Muscle of leg (tissue), 11 donors: Measurements from ENCODE around the gene ITGA3. TPM values are rescaled to one million over a fixed set of nuclear protein-coding genes. Genes with fewer than 3 reads are reported as not detected.
A peak's percentile ranks its signal among the peaks of the same experiment; 100 is the strongest.

Experiments used
- DNase-seq: peaks from one replicate; pipeline ENCODE4 v3.0.0; 2013
- H3K27ac ChIP-seq: one replicate; pipeline ENCODE4 v1.5.1; 2013; ENCODE audit warnings: mild to moderate bottlenecking, low read length, control low read depth
- H3K27me3 ChIP-seq: one replicate; pipeline ENCODE4 v1.6.1; 2013; ENCODE audit warnings: low read length; ENCODE audit not compliant: control insufficient read depth, insufficient read depth
- H3K36me3 ChIP-seq: one replicate; pipeline ENCODE4 v1.6.1; 2013; ENCODE audit warnings: low read length; ENCODE audit not compliant: control insufficient read depth, insufficient read depth
- H3K4me1 ChIP-seq: one replicate; pipeline ENCODE4 v1.6.1; 2013; ENCODE audit warnings: low read length; ENCODE audit not compliant: control insufficient read depth, insufficient read depth
- H3K4me3 ChIP-seq: one replicate; pipeline ENCODE4 v1.5.1; 2013; ENCODE audit warnings: low read length, control low read depth
- H3K9me3 ChIP-seq: replicated peaks from 2 replicates; pipeline ENCODE4 v1.6.1; 2013; ENCODE audit warnings: low read depth, low read length; ENCODE audit not compliant: control insufficient read depth
- WGBS: methylation state at CpG from one replicate; pipeline ENCODE4 v1.1.5; 2013; ENCODE audit warnings: missing lambda C conversion rate; ENCODE audit not compliant: insufficient coverage; 5-methylcytosine and 5-hydroxymethylcytosine counted together
- polyA plus RNA-seq, 8 donors: library from polyadenylated mRNA; unstranded; fragments of 120-200 nt; gene quantifications; one replicate each; pipeline versions ENCODE4 v1.2.1 to v1.2.3, GENCODE V29; 2013; ENCODE audit warnings: inconsistent platforms in 1 of 8, low replicate concordance in 1 of 8; ENCODE audit not compliant: insufficient read length in 8 of 8, insufficient read depth in 1 of 8
- total RNA-seq: library from RNA; stranded (reverse); fragments of 120-200 nt; gene quantifications from one replicate; pipeline ENCODE4 v1.2.4, GENCODE V29; 2013

ITGA3 gene
- total and polyA plus RNA-seq, 9 donors, result 14.8 to 31.8 (median 24.8) TPM

DNA sequence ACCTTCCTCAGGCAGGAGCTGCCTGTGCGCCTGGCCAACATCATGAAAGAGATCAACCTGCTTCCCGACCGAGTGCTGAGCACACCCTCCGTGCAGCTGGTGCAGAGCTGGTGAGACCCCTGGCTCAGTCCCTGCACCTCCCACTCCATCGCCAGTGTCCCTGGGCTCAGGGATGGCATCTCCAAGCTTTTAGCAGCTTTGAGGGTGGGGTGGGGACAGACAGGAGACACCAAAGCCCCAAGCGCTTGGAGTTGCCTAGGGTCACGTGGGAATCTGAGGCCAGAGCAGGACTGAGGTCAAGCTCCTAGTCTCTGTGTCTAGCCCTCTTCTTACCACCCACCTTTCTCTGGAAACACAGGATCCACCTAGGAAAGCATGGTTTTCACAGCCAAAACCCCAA, 41.5 kb downstream of the ITGA3 start:
- H3K4me3 ChIP-seq, result no peak overlapping the region
- no peak for DNase-seq
- no peaks in the 10 kb centered on the region for H3K9me3 ChIP-seq
- H3K4me1 ChIP-seq, result peaks cover 51% of the 10 kb centered on the region
- no peak overlapping the region for H3K27ac ChIP-seq
- H3K36me3 ChIP-seq, result peaks cover 30% of the 10 kb centered on the region
- H3K27me3 ChIP-seq, result no peaks in the 10 kb centered on the region
- WGBS, result 85% methylated on average over 3 of the region's 7 CpGs

DNA sequence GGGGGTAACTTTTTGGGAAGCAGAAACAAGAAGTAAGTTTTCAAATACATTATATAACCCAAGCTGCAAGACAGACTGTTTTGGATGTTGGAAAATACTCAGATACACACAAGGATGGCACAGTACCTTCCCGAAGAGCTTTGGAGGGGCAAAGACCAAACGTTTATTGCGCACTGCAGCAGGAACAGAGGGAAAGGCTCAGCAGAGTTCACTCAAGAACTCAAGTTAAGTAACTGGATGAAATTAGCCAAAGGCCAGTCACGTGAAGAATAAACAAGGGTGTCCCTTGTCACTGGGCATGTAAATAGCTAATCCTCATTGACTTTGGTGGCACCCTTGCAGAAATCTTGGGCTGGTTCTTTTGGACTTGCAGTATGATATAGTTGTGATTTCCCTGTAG, 42.0 kb downstream of the ITGA3 start:
- Histone ChIP-seq H3K27ac (no peak overlapping the region), H3K36me3 (peaks cover 33% of the 10 kb centered on the region), H3K9me3 (no peaks in the 10 kb centered on the region), H3K4me3 (no peak overlapping the region), H3K4me1 (peaks cover 56% of the 10 kb centered on the region), H3K27me3 (no peaks in the 10 kb centered on the region)
- DNase-seq, result no peak
- 83% methylated on average over 4 of the region's 4 CpGs for WGBS

DNA sequence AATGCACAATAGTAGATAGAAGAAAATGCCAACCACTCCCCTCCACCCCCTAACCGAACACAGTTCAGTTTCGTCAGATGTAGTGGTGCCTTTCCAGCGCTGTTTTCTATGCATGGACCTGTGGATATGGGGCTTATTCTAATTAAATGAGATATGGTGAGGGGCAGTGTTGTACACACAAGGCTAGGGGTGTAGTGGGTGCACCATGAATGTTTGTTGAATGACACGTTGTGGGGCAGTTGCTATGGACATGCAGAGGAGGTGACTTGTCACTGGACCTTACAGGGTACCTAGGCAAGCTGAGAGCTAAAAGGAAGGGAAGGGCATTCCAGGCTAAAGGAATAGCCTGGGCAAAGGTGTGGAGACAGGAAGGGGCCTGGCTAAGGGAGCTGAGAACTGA, 42.7 kb downstream of the ITGA3 start:
- peaks cover 38% of the 10 kb centered on the region for H3K36me3 ChIP-seq
- no peak overlapping the region for H3K27ac ChIP-seq
- no peaks in the 10 kb centered on the region for H3K9me3 ChIP-seq
- H3K27me3 ChIP-seq, result no peaks in the 10 kb centered on the region
- H3K4me1 ChIP-seq, result peaks cover 63% of the 10 kb centered on the region
- DNase-seq, result no peak
- no peak overlapping the region for H3K4me3 ChIP-seq
- 80% methylated on average over 1 of the region's 4 CpGs for WGBS

DNA sequence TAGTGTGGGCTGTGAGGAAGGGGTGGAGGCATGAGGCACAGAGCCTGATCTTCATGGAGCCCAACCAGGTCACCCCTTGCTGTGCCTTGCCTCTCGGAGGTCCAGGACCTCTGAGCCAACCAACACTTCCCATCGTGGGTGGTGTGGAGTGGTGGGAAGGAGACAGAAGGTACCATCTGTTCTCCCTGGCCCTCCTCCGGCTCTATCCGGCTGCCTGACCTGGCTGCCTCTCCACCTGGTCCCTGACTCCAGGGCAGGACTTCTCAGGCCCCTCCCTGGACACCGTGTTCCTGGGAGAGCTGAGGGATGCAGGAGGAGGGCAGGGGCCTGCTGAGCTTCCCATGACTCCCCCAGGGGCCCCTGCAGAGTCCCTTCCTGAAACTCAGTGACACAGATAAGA, 43.1 kb downstream of the ITGA3 start:
- no peak for DNase-seq
- Histone ChIP-seq H3K4me3 (no peak overlapping the region), H3K36me3 (peaks cover 40% of the 10 kb centered on the region), H3K27ac (no peak overlapping the region), H3K4me1 (peaks cover 65% of the 10 kb centered on the region), H3K9me3 (no peaks in the 10 kb centered on the region), H3K27me3 (no peaks in the 10 kb centered on the region)
- WGBS, result 60% methylated on average over 1 of the region's 5 CpGs

DNA sequence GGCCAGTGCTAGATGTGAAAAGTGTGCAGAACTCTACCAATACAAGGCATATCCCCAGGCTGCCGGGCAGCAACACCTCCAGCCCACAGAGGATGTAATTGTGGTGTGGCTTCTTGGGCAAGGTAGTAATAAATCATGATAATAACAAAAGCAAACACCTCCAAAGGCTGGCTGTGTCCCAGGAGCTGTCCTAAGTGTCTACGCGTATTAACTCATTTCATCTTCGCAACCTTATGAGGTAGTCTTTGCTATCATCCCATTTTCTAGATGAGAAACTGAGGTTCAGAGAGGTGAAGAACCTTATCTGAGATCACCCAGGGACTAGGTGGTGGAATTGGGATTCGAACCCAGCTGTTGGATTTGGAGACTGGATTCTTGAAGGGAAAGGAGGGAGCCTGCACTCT, 44.6 kb downstream of the ITGA3 start:
- Histone ChIP-seq H3K4me3 (no peak overlapping the region), H3K27ac (peak overlapping the region; percentile 91), H3K9me3 (no peaks in the 10 kb centered on the region), H3K4me1 (peaks cover 61% of the 10 kb centered on the region), H3K27me3 (no peaks in the 10 kb centered on the region), H3K36me3 (peaks cover 52% of the 10 kb centered on the region)
- DNase-seq, result no peak
- WGBS, result 71% methylated on average over 1 of the region's 5 CpGs

DNA sequence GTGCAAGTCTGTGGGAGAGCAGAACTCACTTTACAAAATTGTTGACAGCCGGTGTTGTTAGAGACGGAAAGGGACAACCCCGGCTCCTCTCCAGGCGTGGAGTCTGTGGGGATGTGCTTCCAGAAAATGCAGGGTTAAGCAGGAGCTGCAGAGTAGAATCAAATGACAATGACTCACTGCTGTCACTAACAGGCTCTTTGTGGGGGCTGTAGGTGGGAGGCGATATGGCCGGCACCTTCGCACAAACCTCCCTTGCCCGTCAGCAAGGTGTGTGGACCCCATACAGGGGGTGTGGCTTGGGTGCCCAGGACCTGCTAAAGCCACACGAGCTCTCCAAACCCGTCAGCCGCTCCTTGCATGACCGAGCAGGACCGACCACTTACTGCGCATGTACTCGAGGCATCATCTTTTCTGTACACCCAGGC, 45.0 kb downstream of the ITGA3 start:
- Histone ChIP-seq H3K27ac (peak overlapping the region; percentile 91), H3K27me3 (no peaks in the 10 kb centered on the region), H3K36me3 (peaks cover 56% of the 10 kb centered on the region), H3K4me3 (no peak overlapping the region), H3K9me3 (no peaks in the 10 kb centered on the region), H3K4me1 (peaks cover 57% of the 10 kb centered on the region)
- no peak for DNase-seq
- 46% methylated on average over 8 of the region's 15 CpGs for WGBS

DNA sequence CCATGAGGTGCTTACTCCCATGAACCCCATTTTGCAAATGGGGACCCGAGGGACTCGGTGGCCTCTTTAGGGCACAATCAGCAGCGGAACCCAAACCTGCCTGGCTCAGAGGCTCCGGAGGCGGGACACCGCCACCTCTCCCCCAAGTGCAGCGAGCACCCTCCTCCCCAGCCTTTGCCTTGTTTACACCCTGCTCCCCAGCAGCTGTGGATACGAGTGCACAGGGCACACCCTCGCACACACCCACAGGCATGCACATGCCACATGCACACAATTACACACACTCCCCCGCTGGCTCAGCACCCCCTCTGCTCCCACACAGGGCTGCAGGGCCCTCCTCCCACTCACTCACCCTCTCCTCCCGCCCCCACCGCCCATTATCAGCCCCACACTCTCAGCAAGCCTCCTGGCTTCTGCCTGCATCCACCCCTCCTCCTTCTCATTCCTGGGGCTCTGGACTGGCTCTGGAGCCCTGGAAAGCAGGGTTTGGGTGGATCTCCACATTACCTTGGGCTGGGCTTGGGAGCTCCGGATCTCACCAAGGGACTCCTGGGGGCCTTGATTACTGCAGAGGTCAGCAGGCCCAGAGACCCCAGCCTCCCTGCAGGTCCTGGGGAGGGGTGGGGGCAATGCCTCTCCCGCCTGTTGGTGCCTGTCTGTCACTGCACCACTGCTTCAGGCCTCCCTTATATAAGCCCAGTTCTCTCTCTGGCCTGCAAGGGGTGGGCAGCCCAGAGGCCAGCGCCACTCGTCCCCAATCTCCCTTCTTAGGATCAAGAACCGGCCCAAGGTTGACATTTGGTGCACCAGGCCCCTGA, 45.6 kb downstream of the ITGA3 start:
- Histone ChIP-seq H3K4me3 (peak overlapping the region; percentile 8), H3K9me3 (no peaks in the 10 kb centered on the region), H3K36me3 (peaks cover 58% of the 10 kb centered on the region), H3K27ac (peak overlapping the region; percentile 91), H3K4me1 (peaks cover 51% of the 10 kb centered on the region), H3K27me3 (no peaks in the 10 kb centered on the region)
- WGBS, result 41% methylated on average over 16 of the region's 17 CpGs
- no peak for DNase-seq

DNA sequence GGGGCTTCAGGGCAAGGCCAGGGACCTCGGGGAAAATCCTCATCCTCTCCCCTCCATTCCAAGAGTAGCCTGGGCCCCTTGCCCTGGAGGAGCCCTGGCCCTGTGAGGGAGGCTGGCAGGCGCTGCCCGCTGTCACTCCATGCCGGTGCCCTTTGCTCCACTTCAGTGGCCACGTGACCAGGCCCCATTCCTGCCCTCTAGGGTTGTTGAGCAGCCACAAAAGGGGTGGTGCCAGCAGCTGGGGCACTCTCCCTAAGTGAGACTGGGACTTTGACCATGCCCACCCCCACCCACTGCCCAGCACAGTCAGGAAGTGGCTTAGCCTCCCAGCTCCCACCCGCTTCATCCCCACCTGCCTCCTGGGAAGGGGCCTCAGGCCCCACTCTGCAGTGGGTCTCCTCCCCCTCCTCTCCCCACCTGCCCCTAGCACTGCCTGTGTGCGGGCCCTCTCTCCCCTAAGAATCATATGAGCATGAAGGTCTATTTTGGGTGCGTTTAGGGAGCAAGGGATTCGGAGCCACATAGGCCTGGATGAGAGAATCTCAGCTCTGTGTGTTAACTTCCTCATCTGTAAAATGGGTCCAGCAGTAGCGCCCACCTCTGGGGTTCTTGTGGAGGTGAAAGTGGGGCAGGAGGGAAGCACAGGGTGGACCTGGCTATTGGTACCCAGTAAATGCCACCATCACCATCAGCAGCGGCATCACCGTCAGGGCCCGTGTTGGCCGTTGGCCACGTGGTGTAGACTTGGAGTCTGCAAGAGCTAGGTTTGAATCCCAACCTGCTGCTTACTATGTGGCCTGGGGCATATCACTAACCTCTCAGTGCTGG, 46.5 kb downstream of the ITGA3 start:
- Histone ChIP-seq H3K27me3 (no peaks in the 10 kb centered on the region), H3K4me3 (peak overlapping the region; percentile 8), H3K9me3 (no peaks in the 10 kb centered on the region), H3K27ac (peak overlapping the region; percentile 91), H3K4me1 (peaks cover 48% of the 10 kb centered on the region), H3K36me3 (peaks cover 65% of the 10 kb centered on the region)
- DNase-seq, result peak; percentile 64
- WGBS, result 76% methylated on average over 12 of the region's 15 CpGs

DNA sequence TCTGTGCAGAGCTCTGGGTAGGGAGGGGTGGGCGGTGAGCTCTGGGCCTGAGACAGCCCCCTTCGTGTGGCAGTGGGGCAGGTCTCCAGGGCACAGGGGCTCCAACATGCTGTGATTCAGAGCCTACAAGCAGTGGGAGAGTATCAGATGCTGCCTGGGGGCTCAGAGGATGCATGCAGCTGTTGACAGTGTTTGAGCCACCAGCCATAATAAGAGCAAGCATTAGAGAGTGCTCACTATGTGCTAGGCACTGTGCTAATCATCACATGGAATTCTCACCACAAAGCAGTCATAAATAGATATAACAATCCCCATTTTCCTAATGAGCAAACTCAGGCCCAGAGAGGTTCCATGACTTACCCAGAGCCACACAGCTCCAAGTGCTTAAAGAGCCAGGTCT, 47.3 kb downstream of the ITGA3 start:
- no peak overlapping the region for H3K27ac ChIP-seq
- peaks cover 66% of the 10 kb centered on the region for H3K36me3 ChIP-seq
- H3K9me3 ChIP-seq, result no peaks in the 10 kb centered on the region
- H3K4me1 ChIP-seq, result peaks cover 45% of the 10 kb centered on the region
- 60% methylated on average over 2 of the region's 2 CpGs for WGBS
- no peak overlapping the region for H3K4me3 ChIP-seq
- DNase-seq, result no peak
- H3K27me3 ChIP-seq, result no peaks in the 10 kb centered on the region

DNA sequence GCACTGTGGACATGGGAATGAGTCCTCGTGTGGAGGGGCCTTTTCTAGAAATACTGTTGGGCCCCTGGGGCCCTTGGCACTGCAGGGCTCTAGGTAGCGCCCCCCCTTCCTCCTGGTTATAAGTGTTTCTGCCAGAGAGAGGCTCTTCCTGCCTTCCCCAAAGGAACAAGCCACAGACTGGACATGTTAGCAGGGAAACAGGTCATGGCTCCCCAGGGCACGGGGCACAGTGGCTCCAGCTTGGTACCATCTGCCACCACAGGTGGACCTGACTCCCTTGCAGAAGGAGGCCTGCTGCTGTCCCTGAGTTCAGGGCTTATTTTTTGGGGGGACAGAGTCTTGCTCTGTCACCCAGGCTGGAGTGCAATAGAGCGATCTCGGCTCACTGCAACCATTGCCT, 48.0 kb downstream of the ITGA3 start:
- Histone ChIP-seq H3K36me3 (peaks cover 67% of the 10 kb centered on the region), H3K4me1 (peaks cover 43% of the 10 kb centered on the region), H3K9me3 (no peaks in the 10 kb centered on the region), H3K27me3 (no peaks in the 10 kb centered on the region), H3K27ac (no peak overlapping the region), H3K4me3 (no peak overlapping the region)
- no peak for DNase-seq
- WGBS, result 95% methylated on average over 2 of the region's 5 CpGs
